ENCODE measurements around the gene LTA. TPM values are rescaled to one million over a fixed set of nuclear protein-coding genes. Genes with fewer than 3 reads are reported as not detected.

Gene LTA
- total and polyA plus RNA-seq, 2 donors (not counting 1 experiment from before 2014, with no cell fraction given): 8.6 to 8.8 TPM

- intact Hi-C loops (cut with micrococcal nuclease): loop anchor here (1.0 kb wide), 1 partner anchor 8 kb away; no protein-coding TSS in a partner anchor
- TF ChIP-seq EZH2 (IDR thresholded peaks at IDR 0.05; ENCODE audit: borderline replicate concordance, insufficient read depth, low read depth, low read length, poor library complexity, severe bottlenecking): no peak
- TF ChIP-seq, protein P1, sequence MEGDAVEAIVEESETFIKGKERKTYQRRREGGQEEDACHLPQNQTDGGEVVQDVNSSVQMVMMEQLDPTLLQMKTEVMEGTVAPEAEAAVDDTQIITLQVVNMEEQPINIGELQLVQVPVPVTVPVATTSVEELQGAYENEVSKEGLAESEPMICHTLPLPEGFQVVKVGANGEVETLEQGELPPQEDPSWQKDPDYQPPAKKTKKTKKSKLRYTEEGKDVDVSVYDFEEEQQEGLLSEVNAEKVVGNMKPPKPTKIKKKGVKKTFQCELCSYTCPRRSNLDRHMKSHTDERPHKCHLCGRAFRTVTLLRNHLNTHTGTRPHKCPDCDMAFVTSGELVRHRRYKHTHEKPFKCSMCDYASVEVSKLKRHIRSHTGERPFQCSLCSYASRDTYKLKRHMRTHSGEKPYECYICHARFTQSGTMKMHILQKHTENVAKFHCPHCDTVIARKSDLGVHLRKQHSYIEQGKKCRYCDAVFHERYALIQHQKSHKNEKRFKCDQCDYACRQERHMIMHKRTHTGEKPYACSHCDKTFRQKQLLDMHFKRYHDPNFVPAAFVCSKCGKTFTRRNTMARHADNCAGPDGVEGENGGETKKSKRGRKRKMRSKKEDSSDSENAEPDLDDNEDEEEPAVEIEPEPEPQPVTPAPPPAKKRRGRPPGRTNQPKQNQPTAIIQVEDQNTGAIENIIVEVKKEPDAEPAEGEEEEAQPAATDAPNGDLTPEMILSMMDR (IDR thresholded peaks at IDR 0.05): no peak
- ChIA-PET POLR2A (interaction anchor here (0.5 to 42.6 kb wide), 7 partner anchors 9 to 1060 kb away, joined by 3 to 1450 read pairs (median 7); partner anchors contain the start of genes ATP6V1G2, LST1, LTA and LTB), CTCF (interaction anchor here (0.7 to 35.3 kb wide), 9 partner anchors 7 to 354 kb away, joined by 3 to 2241 read pairs (median 8); partner anchors contain the start of genes ATP6V1G2, LST1, LTA and LTB)
- Histone ChIP-seq H3K36me3 (replicated peaks in 1 of 2; ENCODE audit: control extremely low read depth in 1 of 2, control insufficient read depth in 1 of 2, extremely low read depth in 1 of 2, insufficient read depth in 2 of 2, low read length in 1 of 2) (peaks cover 2 to 35% of the 10 kb centered on the region in 2 experiments), H3K4me2 (replicated peaks; ENCODE audit: low read depth, low read length, poor library complexity, severe bottlenecking) (peak overlapping the region; percentile 88), H3K9ac (ENCODE audit: low read length) (peak overlapping the region; percentile 74), H3K79me2 (ENCODE audit: control insufficient read depth, insufficient read depth, low read length) (peaks cover 93% of the 10 kb centered on the region), H3K4me3 (ENCODE audit: control extremely low read depth in 1 of 5, extremely low read depth in 1 of 5, insufficient read depth in 1 of 5, low read depth in 2 of 5, low read length in 4 of 5) (peak overlapping the region; percentile 74 to 87 (median 77)), H3K4me1 (ENCODE audit: control insufficient read depth in 2 of 2, insufficient read depth in 2 of 2, low read length in 2 of 2) (peaks cover 74 to 95% of the 10 kb centered on the region in 2 donors), H3K9me3 (ENCODE audit: control extremely low read depth in 1 of 3, control insufficient read depth in 2 of 3, insufficient read depth in 1 of 3, low read length in 2 of 3) (no peaks in the 10 kb centered on the region), H2AFZ (ENCODE audit: insufficient read depth, low read depth, low read length, poor library complexity, severe bottlenecking) (peak overlapping the region; percentile 36), H3K27ac (ENCODE audit: low read length in 2 of 2) (peak overlapping the region; percentile 77 to 89), H3K27me3 (replicated peaks in 1 of 4; ENCODE audit: control extremely low read depth in 1 of 4, control insufficient read depth in 3 of 4, insufficient read depth in 4 of 4, low read length in 3 of 4) (no peaks in the 10 kb centered on the region), H4K20me1 (ENCODE audit: control insufficient read depth, insufficient read depth, low read length, poor library complexity, severe bottlenecking) (peaks cover 26% of the 10 kb centered on the region)
- H3K4me3 Mint-ChIP-seq: peak overlapping the region; percentile 89
- peak overlapping the region; percentile 93 for H3K27ac Mint-ChIP-seq
- ATAC-seq (ENCODE audit: low read depth): peak; percentile 9
- peaks cover 91% of the 10 kb centered on the region for H3K4me1 Mint-ChIP-seq
- no peaks in the 10 kb centered on the region for H3K9me3 Mint-ChIP-seq (ENCODE audit: insufficient read depth)
- DNase-seq: peak; percentile 71
- H3K27me3 Mint-ChIP-seq: no peaks in the 10 kb centered on the region
- 40% methylated on average over 5 of the region's 8 CpGs for WGBS (ENCODE audit: insufficient coverage)
These were observed 4.0 kb downstream of the LTA start for GRCh38 chr6:31575952-31576685.

All from B cell (primary cell).